ENCODE measurements around the gene PPID. TPM values are rescaled to one million over a fixed set of nuclear protein-coding genes. Genes with fewer than 3 reads are reported as not detected.
"Not testable (repeated sequence)": the region's sequence is repeated elsewhere in the genome, so short reads cannot be mapped to it uniquely, and the experiment has no call there.

PPID gene
- polyA plus RNA-seq, 4 donors, result 28.4 to 91.3 (median 40.0) TPM

DNA sequence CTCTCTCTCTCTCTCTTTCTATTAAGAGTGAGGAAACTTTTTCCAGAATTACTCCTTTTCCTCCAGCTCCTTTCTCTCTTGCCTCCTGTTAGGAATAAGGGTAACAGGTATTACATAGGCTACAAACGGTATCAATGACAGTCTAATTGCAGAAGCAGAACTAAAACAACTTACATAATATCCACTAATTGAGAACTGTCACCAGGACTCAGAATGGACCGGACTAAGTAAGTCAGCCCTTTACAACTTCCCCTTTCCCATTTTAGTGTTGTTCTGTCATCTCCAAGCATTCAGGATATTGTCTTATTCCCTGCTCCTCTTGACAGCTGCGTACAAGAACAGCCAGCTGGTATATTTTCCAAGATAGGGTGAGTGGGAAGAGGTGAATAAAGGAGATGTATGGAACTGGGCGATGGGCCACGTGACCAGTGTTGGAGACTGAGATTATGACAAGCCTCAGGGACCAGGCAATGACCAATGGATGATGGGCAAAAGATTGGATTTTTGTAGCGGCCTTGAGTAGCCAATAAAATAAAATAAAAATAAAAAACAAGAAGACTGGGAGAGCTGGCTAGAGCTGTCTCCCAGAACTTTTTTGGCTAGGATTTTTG is 43.3 kb upstream of the PPID start:
- DNase-seq (no peak), FAIRE-seq (no peak)
- H3K27ac ChIP-seq (ENCODE audit: low read depth in 1 of 3, low read length in 2 of 3), result no peak overlapping the region
- 80 to 89% (median 84%) methylated on average over 6 of the region's 6 CpGs for WGBS, 3 donors
- H3K9me3 ChIP-seq (ENCODE audit: control insufficient read depth in 2 of 2, insufficient read depth in 1 of 2, low read depth in 1 of 2, low read length in 1 of 2), result no peaks in the 10 kb centered on the region
- peaks cover 0 to 21% (median 8%) of the 10 kb centered on the region in 3 donors for H3K4me1 ChIP-seq (ENCODE audit: control insufficient read depth in 3 of 3, insufficient read depth in 2 of 3, low read depth in 1 of 3, low read length in 2 of 3)
- no peaks in the 10 kb centered on the region for H3K27me3 ChIP-seq (ENCODE audit: control insufficient read depth in 3 of 3, insufficient read depth in 3 of 3, low read length in 3 of 3)
- H3K4me3 ChIP-seq (ENCODE audit: low read depth in 1 of 3, low read length in 3 of 3), result no peak overlapping the region
- no peaks in the 10 kb centered on the region for H3K36me3 ChIP-seq (ENCODE audit: control insufficient read depth in 3 of 3, insufficient read depth in 2 of 3, low read depth in 1 of 3, low read length in 3 of 3)

DNA sequence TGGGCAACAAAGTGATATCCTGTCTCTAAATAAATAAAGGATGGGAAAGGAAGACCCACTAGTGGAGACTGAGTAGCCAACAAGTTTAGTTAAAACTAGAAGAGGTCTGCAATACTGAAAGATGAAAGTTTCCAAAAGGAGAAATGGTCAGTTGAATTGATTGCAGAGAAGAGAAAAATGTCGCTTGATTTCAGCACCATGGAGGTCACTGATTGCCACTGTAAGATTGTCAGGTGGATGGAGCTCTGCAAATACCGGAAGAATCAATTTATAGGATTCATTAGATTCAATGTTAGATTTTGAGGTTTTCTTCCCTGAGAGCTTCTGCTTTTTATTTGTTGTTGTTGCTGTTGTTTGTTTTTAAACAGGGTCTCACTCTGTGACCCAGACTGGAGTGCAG is 40.3 kb upstream of the PPID start:
- 44 to 47% (median 45%) methylated on average over 2 of the region's 2 CpGs for WGBS, 3 donors
- peaks cover 0 to 5% (median 0%) of the 10 kb centered on the region in 3 donors for H3K4me1 ChIP-seq (ENCODE audit: control insufficient read depth in 3 of 3, insufficient read depth in 2 of 3, low read depth in 1 of 3, low read length in 2 of 3)
- H3K4me3 ChIP-seq (ENCODE audit: low read depth in 1 of 3, low read length in 3 of 3), result no peak overlapping the region
- no peaks in the 10 kb centered on the region for H3K27me3 ChIP-seq (ENCODE audit: control insufficient read depth in 3 of 3, insufficient read depth in 3 of 3, low read length in 3 of 3)
- FAIRE-seq (no peak), DNase-seq (no peak)
- H3K27ac ChIP-seq (ENCODE audit: low read depth in 1 of 3, low read length in 2 of 3), result no peak overlapping the region
- no peaks in the 10 kb centered on the region for H3K36me3 ChIP-seq (ENCODE audit: control insufficient read depth in 3 of 3, insufficient read depth in 2 of 3, low read depth in 1 of 3, low read length in 3 of 3)
- peaks cover 0 to 3% of the 10 kb centered on the region in 2 donors for H3K9me3 ChIP-seq (ENCODE audit: control insufficient read depth in 2 of 2, insufficient read depth in 1 of 2, low read depth in 1 of 2, low read length in 1 of 2)

DNA sequence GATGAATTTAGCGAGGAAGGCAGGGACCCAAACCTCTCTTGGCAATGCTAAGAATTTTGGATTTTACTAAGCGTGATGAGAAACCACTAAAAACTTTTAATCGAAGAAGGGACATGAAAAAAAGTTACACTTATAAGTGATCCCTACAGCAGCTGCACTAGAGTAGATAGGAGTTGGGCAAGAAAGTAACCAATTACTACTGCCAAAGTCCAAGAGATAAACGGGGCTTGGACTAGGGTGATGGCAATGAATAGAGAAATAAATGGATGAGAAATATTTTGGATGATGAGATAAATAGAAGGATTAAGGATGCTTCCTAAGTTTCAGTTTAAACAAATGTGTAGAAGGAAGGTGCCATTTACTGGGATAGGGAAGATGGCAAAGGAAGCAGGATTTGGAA is 39.4 kb upstream of the PPID start:
- no peaks in the 10 kb centered on the region for H3K27me3 ChIP-seq (ENCODE audit: control insufficient read depth in 3 of 3, insufficient read depth in 3 of 3, low read length in 3 of 3)
- H3K4me1 ChIP-seq (ENCODE audit: control insufficient read depth in 3 of 3, insufficient read depth in 2 of 3, low read depth in 1 of 3, low read length in 2 of 3), result no peaks in the 10 kb centered on the region
- H3K4me3 ChIP-seq (ENCODE audit: low read depth in 1 of 3, low read length in 3 of 3), result no peak overlapping the region
- DNase-seq (peak in 1 of 2 donors; percentile 45), FAIRE-seq (no peak)
- H3K9me3 ChIP-seq (ENCODE audit: control insufficient read depth in 2 of 2, insufficient read depth in 1 of 2, low read depth in 1 of 2, low read length in 1 of 2), result peaks cover 0 to 3% of the 10 kb centered on the region in 2 donors
- H3K36me3 ChIP-seq (ENCODE audit: control insufficient read depth in 3 of 3, insufficient read depth in 2 of 3, low read depth in 1 of 3, low read length in 3 of 3), result no peaks in the 10 kb centered on the region
- 31 to 70% (median 33%) methylated on average over 4 of the region's 4 CpGs for WGBS, 3 donors
- H3K27ac ChIP-seq (ENCODE audit: low read depth in 1 of 3, low read length in 2 of 3), result no peak overlapping the region

DNA sequence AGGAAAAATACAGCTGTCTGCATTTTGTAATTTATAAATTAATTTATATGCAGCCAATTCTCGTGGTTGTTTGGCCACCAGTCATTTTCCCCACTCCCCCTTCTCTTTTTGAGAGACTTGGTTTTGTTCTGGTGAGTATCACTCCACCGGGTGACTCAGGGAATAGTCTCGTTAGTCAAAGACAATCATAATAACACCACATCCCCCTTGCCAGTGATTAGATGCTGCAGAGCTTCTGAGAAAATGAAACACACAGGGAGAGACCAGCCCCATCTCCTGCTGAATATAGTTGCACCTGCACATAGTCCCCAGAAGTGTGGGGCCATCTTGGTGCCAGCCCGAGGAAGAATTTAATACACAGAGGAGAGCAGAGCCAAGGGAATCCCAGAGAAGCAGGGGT is 37.7 kb upstream of the PPID start:
- H3K9me3 ChIP-seq (ENCODE audit: control insufficient read depth in 2 of 2, insufficient read depth in 1 of 2, low read depth in 1 of 2, low read length in 1 of 2), result peaks cover 0 to 6% of the 10 kb centered on the region in 2 donors
- no peak overlapping the region for H3K27ac ChIP-seq (ENCODE audit: low read depth in 1 of 3, low read length in 2 of 3)
- no peaks in the 10 kb centered on the region for H3K27me3 ChIP-seq (ENCODE audit: control insufficient read depth in 3 of 3, insufficient read depth in 3 of 3, low read length in 3 of 3)
- DNase-seq, result no peak
- no peak for FAIRE-seq
- no peaks in the 10 kb centered on the region for H3K36me3 ChIP-seq (ENCODE audit: control insufficient read depth in 3 of 3, insufficient read depth in 2 of 3, low read depth in 1 of 3, low read length in 3 of 3)
- no peak overlapping the region for H3K4me3 ChIP-seq (ENCODE audit: low read depth in 1 of 3, low read length in 3 of 3)
- 79 to 85% (median 82%) methylated on average over 4 of the region's 4 CpGs for WGBS, 3 donors
- no peaks in the 10 kb centered on the region for H3K4me1 ChIP-seq (ENCODE audit: control insufficient read depth in 3 of 3, insufficient read depth in 2 of 3, low read depth in 1 of 3, low read length in 2 of 3)

DNA sequence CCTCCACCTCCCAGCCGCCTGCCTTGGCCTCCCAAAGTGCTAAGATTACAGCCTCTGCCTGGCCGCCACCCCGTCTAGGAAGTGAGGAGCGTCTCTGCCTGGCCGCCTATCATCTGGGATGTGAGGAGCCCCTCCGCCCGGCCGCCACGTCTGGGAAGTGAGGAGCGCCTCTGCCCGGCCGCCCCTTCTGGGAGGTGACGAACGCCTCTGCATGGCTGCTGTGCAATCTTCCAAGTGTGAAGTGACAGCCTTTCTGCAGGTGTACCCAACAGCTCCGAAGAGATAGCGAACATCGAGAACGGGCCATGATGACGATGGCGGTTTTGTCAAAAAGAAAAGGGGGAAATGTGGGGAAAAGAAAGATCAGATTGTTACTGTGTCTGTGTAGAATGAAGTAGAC is 36.3 kb upstream of the PPID start:
- H3K27ac ChIP-seq (ENCODE audit: low read depth in 1 of 3, low read length in 2 of 3); FAIRE-seq; H3K36me3 ChIP-seq (ENCODE audit: control insufficient read depth in 3 of 3, insufficient read depth in 2 of 3, low read depth in 1 of 3, low read length in 3 of 3); H3K9me3 ChIP-seq (ENCODE audit: control insufficient read depth in 2 of 2, insufficient read depth in 1 of 2, low read depth in 1 of 2, low read length in 1 of 2); H3K27me3 ChIP-seq (ENCODE audit: control insufficient read depth in 3 of 3, insufficient read depth in 3 of 3, low read length in 3 of 3); DNase-seq; H3K4me3 ChIP-seq (ENCODE audit: low read depth in 1 of 3, low read length in 3 of 3); H3K4me1 ChIP-seq (ENCODE audit: control insufficient read depth in 3 of 3, insufficient read depth in 2 of 3, low read depth in 1 of 3, low read length in 2 of 3): not testable (repeated sequence)
- 96 to 99% (median 97%) methylated on average over 18 to 19 of the region's 20 CpGs for whole genome bisulfite sequencing, 3 donors

- H3K27ac ChIP-seq (ENCODE audit: low read depth in 1 of 3, low read length in 2 of 3), result no peak overlapping the region
- no peak for FAIRE-seq
- H3K4me3 ChIP-seq (ENCODE audit: low read depth in 1 of 3, low read length in 3 of 3), result no peak overlapping the region
- H3K9me3 ChIP-seq (ENCODE audit: control insufficient read depth in 2 of 2, insufficient read depth in 1 of 2, low read depth in 1 of 2, low read length in 1 of 2), result peaks cover 0 to 6% of the 10 kb centered on the region in 2 donors
- H3K4me1 ChIP-seq (ENCODE audit: control insufficient read depth in 3 of 3, insufficient read depth in 2 of 3, low read depth in 1 of 3, low read length in 2 of 3), result no peaks in the 10 kb centered on the region
- 89 to 93% (median 91%) methylated on average over 4 of the region's 4 CpGs for WGBS, 3 donors
- no peaks in the 10 kb centered on the region for H3K36me3 ChIP-seq (ENCODE audit: control insufficient read depth in 3 of 3, insufficient read depth in 2 of 3, low read depth in 1 of 3, low read length in 3 of 3)
- H3K27me3 ChIP-seq (ENCODE audit: control insufficient read depth in 3 of 3, insufficient read depth in 3 of 3, low read length in 3 of 3), result no peaks in the 10 kb centered on the region
- no peak for DNase-seq
Observed at GRCh38 chr4:158758703-158759102, 35.5 kb upstream of the PPID start.

- H3K4me3 ChIP-seq (ENCODE audit: low read depth in 1 of 3, low read length in 3 of 3), result no peak overlapping the region
- FAIRE-seq, result no peak
- 73 to 83% (median 78%) methylated on average over 4 of the region's 4 CpGs for WGBS, 3 donors
Observed at GRCh38 chr4:158758142-158758541, 34.9 kb upstream of the PPID start.

DNA sequence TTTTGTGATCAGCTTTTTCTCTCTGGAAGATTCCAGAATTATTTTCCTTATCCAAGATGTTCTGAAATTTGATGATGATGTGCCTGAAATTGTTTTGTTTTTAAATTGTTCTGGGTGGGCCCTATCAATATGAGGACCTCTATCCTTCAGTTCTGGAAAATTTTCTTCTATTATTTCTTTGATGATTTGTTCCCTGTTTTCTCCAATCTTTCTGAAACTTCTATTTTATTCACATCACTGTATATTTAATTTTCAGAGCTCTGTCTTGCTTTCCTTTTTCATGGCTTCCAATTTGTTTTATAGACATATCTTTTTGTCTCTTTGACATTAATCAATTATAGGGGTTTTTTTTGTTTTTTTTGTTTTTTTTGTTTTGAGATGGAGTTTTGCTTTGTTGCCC is 33.4 kb upstream of the PPID start:
- no peaks in the 10 kb centered on the region for H3K27me3 ChIP-seq (ENCODE audit: control insufficient read depth in 3 of 3, insufficient read depth in 3 of 3, low read length in 3 of 3)
- FAIRE-seq (no peak), DNase-seq (no peak)
- no peak overlapping the region for H3K27ac ChIP-seq (ENCODE audit: low read depth in 1 of 3, low read length in 2 of 3)
- no peaks in the 10 kb centered on the region for H3K4me1 ChIP-seq (ENCODE audit: control insufficient read depth in 3 of 3, insufficient read depth in 2 of 3, low read depth in 1 of 3, low read length in 2 of 3)
- peaks cover 0 to 6% of the 10 kb centered on the region in 2 donors for H3K9me3 ChIP-seq (ENCODE audit: control insufficient read depth in 2 of 2, insufficient read depth in 1 of 2, low read depth in 1 of 2, low read length in 1 of 2)
- no peak overlapping the region for H3K4me3 ChIP-seq (ENCODE audit: low read depth in 1 of 3, low read length in 3 of 3)
- H3K36me3 ChIP-seq (ENCODE audit: control insufficient read depth in 3 of 3, insufficient read depth in 2 of 3, low read depth in 1 of 3, low read length in 3 of 3), result no peaks in the 10 kb centered on the region

More at GRCh38 chr4:158758142-158758541, 34.9 kb upstream of the PPID start:
- no peaks in the 10 kb centered on the region for H3K36me3 ChIP-seq (ENCODE audit: control insufficient read depth in 3 of 3, insufficient read depth in 2 of 3, low read depth in 1 of 3, low read length in 3 of 3)
- peaks cover 0 to 6% of the 10 kb centered on the region in 2 donors for H3K9me3 ChIP-seq (ENCODE audit: control insufficient read depth in 2 of 2, insufficient read depth in 1 of 2, low read depth in 1 of 2, low read length in 1 of 2)
- no peaks in the 10 kb centered on the region for H3K27me3 ChIP-seq (ENCODE audit: control insufficient read depth in 3 of 3, insufficient read depth in 3 of 3, low read length in 3 of 3)
- DNase-seq, result no peak
- H3K27ac ChIP-seq (ENCODE audit: low read depth in 1 of 3, low read length in 2 of 3), result no peak overlapping the region
- H3K4me1 ChIP-seq (ENCODE audit: control insufficient read depth in 3 of 3, insufficient read depth in 2 of 3, low read depth in 1 of 3, low read length in 2 of 3), result no peaks in the 10 kb centered on the region

DNA sequence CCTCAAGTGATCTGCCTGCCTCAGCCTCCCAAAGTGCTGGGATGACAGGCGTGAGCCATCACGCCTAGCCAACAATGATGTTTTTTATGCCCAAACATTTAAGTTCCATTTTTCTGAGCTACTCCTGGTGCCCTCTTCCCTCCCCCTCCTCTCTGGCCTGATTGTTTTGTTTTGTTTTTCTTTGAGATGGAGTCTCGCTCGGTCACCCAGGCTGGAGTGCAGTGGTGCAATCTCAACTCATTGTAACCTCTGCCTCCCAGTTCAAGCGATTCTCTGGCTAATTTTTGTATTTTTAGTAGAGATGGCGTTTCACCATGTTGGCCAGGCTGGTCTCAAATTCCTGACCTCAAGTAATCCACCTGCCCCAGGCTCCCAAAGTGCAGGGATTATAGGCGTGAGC is 32.6 kb upstream of the PPID start:
- not testable (repeated sequence) for FAIRE-seq; H3K36me3 ChIP-seq (ENCODE audit: control insufficient read depth in 3 of 3, insufficient read depth in 2 of 3, low read depth in 1 of 3, low read length in 3 of 3); H3K4me1 ChIP-seq (ENCODE audit: control insufficient read depth in 3 of 3, insufficient read depth in 2 of 3, low read depth in 1 of 3, low read length in 2 of 3); H3K9me3 ChIP-seq (ENCODE audit: control insufficient read depth in 2 of 2, insufficient read depth in 1 of 2, low read depth in 1 of 2, low read length in 1 of 2); H3K4me3 ChIP-seq (ENCODE audit: low read depth in 1 of 3, low read length in 3 of 3); H3K27ac ChIP-seq (ENCODE audit: low read depth in 1 of 3, low read length in 2 of 3); DNase-seq; H3K27me3 ChIP-seq (ENCODE audit: control insufficient read depth in 3 of 3, insufficient read depth in 3 of 3, low read length in 3 of 3)
- WGBS, 3 donors, result 88 to 92% (median 90%) methylated on average over 7 of the region's 7 CpGs
